Measurements from ENCODE around the gene CEP350.

Gene CEP350

DNA sequence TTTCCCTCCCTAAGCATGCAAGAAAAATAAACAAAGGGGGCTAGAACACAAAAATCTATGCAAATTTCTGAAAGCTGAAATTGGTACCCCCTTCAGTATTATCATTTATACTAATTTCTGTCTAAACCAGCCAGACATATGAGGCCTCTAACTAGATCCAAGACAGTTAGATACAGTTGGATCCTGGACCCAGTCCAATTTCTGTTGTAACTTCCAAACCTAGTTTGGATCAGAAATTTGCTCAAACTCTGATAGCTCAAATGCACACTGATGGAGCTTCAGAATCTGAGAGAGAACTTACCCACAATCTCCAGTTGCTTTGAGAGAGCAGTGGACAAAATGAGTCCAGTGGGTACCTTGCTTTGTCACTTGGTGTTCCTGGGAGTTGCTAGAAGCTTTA lies 11.9 kb downstream of the CEP350 start:
- H3K4me3 ChIP-seq (ENCODE audit: low read length): no peak overlapping the region
- no peak for TF ChIP-seq CTCF (conservative IDR thresholded peaks at IDR 0.05; ENCODE audit: low read length)
- peak; percentile 12 for DNase-seq (ENCODE audit: low read depth)

- no peak for TF ChIP-seq CTCF (conservative IDR thresholded peaks at IDR 0.05; ENCODE audit: low read length)
- no peak for DNase-seq (ENCODE audit: low read depth)
- no peak overlapping the region for H3K4me3 ChIP-seq (ENCODE audit: low read length)
Measured at GRCh38 chr1:179968284-179968993, 13.8 kb downstream of the CEP350 start.

GRCh38 chr1:179968994-179969919 lies 14.6 kb downstream of the CEP350 start:
- no peak for DNase-seq (ENCODE audit: low read depth)
- TF ChIP-seq CTCF (conservative IDR thresholded peaks at IDR 0.05; ENCODE audit: low read length): no peak
- H3K4me3 ChIP-seq (ENCODE audit: low read length): no peak overlapping the region

DNA sequence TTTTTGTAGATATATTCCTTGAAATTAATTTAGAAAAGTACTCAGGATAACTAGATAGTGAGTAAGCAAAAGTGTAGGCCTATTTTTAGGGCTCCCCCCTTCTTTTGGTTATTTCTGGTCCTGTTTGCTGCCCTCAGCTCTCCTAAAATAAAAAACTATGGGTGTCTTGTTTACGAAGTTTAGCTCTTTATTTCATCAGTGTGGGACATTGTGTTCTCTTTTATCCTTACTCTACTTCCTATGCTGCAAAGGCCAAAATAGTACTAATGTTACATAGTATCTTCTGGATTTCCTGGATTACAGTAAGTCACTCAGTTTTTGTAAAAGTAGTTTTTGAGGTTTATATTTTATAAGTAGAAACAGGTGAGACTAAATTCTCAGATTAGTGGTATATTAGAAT lies 15.4 kb downstream of the CEP350 start:
- DNase-seq (ENCODE audit: low read depth): peak; percentile 13
- TF ChIP-seq CTCF (conservative IDR thresholded peaks at IDR 0.05; ENCODE audit: low read length): no peak
- H3K4me3 ChIP-seq (ENCODE audit: low read length): no peak overlapping the region

DNA sequence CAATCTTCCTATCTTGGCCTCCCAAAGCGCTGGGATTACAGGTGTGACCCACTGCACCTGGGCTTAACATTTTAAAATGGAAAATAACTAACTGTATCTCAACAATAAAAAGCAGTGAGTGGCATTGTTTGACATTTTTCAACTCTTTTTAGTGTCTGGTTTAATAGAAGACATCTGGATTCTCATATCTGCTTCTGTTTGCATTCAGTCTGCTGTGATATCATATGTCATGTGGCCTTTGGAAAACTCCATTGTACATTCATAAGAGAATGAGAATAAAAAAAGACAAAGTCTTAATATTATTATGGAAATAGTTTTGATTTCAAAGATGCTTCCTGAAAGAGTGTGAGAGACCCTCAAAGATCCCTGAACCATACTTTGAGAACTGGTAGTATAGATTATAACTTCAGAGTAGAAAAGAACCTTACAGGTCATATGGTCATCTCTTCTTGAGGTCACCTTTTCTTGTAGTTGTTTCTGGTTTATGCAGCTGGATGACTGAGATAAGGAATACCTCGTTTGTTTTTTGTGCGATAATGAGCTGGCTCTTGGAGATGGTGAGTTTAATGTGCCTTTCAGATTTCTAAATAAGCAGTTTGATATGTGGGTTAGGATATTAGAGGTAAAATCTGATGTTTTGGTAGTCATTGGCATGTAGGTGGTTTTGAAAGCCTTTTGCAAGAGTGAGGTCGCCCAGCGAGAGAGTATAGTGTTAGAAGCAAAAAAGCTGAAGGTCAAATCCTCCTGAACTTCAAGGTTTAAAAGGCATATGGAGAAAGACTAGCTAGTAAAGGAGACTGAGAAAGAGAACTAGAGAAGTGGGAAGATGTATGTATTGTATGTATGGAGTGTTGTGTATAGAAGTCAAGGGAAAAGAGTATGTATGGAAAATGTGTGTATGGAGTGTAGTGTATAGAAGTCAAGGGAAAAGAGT lies 17.2 kb downstream of the CEP350 start:
- no peak overlapping the region for H3K4me3 ChIP-seq (ENCODE audit: low read length)
- no peak for TF ChIP-seq CTCF (conservative IDR thresholded peaks at IDR 0.05; ENCODE audit: low read length)
- DNase-seq (ENCODE audit: low read depth): no peak

DNA sequence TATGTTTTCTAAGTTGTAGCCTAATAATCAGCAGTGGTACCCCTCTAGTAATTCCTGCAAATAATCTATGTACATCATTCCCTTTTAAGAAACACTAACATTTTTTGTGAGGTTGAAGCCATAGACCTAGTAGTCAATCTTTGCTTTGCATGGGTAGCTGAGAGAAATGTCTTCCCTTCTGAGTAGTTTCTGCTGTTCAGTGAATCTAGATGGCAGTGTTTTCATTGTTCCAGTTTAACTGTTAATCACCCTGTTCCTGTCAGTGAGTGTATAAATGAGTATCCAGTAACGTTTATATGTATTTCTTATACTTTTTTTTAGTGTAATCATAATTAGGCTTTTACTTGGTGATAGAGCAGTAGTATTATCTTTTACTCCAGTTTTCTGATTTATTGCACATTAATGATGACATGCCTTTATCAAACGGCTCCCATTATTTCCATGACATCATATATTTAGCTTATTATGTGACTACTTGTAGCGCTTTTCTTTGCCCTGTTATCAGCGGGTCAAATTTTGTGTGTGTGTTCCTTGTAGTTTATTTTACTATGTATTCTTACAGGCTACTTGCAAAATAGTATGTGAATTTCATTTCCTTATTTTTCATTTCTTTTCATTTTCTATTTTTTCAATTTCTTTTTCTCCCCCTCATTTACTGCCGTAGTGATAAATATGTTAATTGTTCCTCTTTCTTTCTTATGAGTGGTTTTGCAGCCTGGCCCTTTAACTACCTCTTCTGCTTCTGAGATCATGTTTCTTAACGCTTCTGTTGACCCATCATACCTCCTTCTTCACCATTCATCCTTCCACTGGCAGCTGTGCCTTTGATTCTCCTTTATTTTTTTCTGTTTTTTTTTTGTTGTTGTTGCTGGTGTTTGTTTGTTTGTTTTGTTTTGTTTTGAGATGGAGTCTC lies 18.8 kb downstream of the CEP350 start:
- no peak overlapping the region for H3K4me3 ChIP-seq (ENCODE audit: low read length)
- TF ChIP-seq CTCF (conservative IDR thresholded peaks at IDR 0.05; ENCODE audit: low read length): no peak
- no peak for DNase-seq (ENCODE audit: low read depth)
